ENCODE data around the gene KRTAP4-8.
"Not testable (repeated sequence)": the region's sequence is repeated elsewhere in the genome, so short reads cannot be mapped to it uniquely, and the experiment has no call there.

- not testable (repeated sequence) for TF ChIP-seq CTCF, POLR2A (IDR thresholded peaks at IDR 0.05)
Measured at GRCh38 chr17:41054556-41054955, 43.4 kb downstream of the KRTAP4-8 start.

Data from uterus (tissue), 2 donors.